BJ (cell line): ENCODE data around the gene IGSF21. TPM values are rescaled to one million over a fixed set of nuclear protein-coding genes. Genes with fewer than 3 reads are reported as not detected.

ENCODE experiments used
- CTCF ChIA-PET: fragments of 350-600 bp; formaldehyde crosslinking; extraction: SDS; loops from one replicate; lab custom pipeline; 2021; ENCODE audit warnings: antibody characterized with exemption, inconsistent platforms; lab: Yijun Ruan, JAX
- POLR2A ChIA-PET: fragments of 300-600 bp; sonication (Branson Sonifier 250); formaldehyde crosslinking; extraction: SDS; loops from one replicate; lab custom pipeline; 2021; ENCODE audit warnings: antibody characterized with exemption; lab: Charles Lee
- DNase-seq: peaks from one replicate; pipeline ENCODE4 v3.0.0-alpha.2; 2011; ENCODE audit warnings: low read depth
- H3K27me3 ChIP-seq: 2 replicates; pipeline ENCODE4 v1.6.0; 2011; ENCODE audit warnings: low read length; ENCODE audit not compliant: control insufficient read depth, insufficient read depth
- H3K36me3 ChIP-seq: 2 replicates; pipeline ENCODE4 v1.5.1; 2011; ENCODE audit warnings: low read length; ENCODE audit not compliant: control insufficient read depth, insufficient read depth
- H3K4me3 ChIP-seq: 2 replicates; pipeline ENCODE4 v1.5.1; 2011; ENCODE audit warnings: low read depth, mild to moderate bottlenecking, control low read depth, low read length
- CTCF ChIP-seq: IDR thresholded peaks from 2 replicates; pipeline ENCODE4 v1.5.1; 2011; ENCODE audit warnings: low read depth, mild to moderate bottlenecking, control low read depth, inconsistent platforms, low read length, moderate library complexity; ENCODE audit not compliant: insufficient read depth
- polyA plus RNA-seq: library from polyadenylated mRNA; depleted of rRNA; stranded (reverse); fragments of >200 nt; gene quantifications from 2 replicates; pipeline ENCODE4 v1.2.3, GENCODE V29; 2011

Gene IGSF21
- polyA plus RNA-seq, 1 experiment = not detected

GRCh38 chr1:18419845-18420184 lies 312.2 kb downstream of the IGSF21 start:
- Histone ChIP-seq H3K36me3 (no peaks in the 10 kb centered on the region), H3K4me3 (no peak overlapping the region), H3K27me3 (no peaks in the 10 kb centered on the region)
- no peak for DNase-seq
- POLR2A ChIA-PET = no interaction called here
- no peak for TF ChIP-seq CTCF
- CTCF ChIA-PET = no interaction called here

GRCh38 chr1:18422076-18422777 lies 314.6 kb downstream of the IGSF21 start:
- TF ChIP-seq CTCF = no peak
- Histone ChIP-seq H3K4me3 (no peak overlapping the region), H3K36me3 (no peaks in the 10 kb centered on the region), H3K27me3 (no peaks in the 10 kb centered on the region)
- DNase-seq = no peak
- POLR2A ChIA-PET = no interaction called here
- CTCF ChIA-PET = no interaction called here

- Histone ChIP-seq H3K4me3 (no peak overlapping the region), H3K36me3 (no peaks in the 10 kb centered on the region), H3K27me3 (no peaks in the 10 kb centered on the region)
- ChIA-PET CTCF (interaction anchor here (0.9 kb wide), 1 partner anchor 14 kb away, joined by 3 read pairs; no protein-coding TSS in a partner anchor), POLR2A (no interaction called here)
- no peak for DNase-seq
- no peak for TF ChIP-seq CTCF
These were observed 315.4 kb downstream of the IGSF21 start for GRCh38 chr1:18422954-18423353.

GRCh38 chr1:18426580-18426979 lies 319.0 kb downstream of the IGSF21 start:
- CTCF ChIA-PET = interaction anchor here (0.9 kb wide), 1 partner anchor 326 kb away, joined by 3 read pairs; no protein-coding TSS in a partner anchor
- no peaks in the 10 kb centered on the region for H3K36me3 ChIP-seq
- H3K27me3 ChIP-seq = no peaks in the 10 kb centered on the region
- no peak overlapping the region for H3K4me3 ChIP-seq
- POLR2A ChIA-PET = no interaction called here
- no peak for DNase-seq
- TF ChIP-seq CTCF = no peak
